ENCODE measurements around the gene ABCB10.
"Not testable (repeated sequence)": the region's sequence is repeated elsewhere in the genome, so short reads cannot be mapped to it uniquely, and the experiment has no call there.

ABCB10 gene

GRCh38 chr1:229570891-229571516 is 12.5 kb upstream of the ABCB10 start:
- H3K4me3 ChIP-seq (ENCODE audit: low read depth, low read length), result no peak overlapping the region
- TF ChIP-seq, protein P1, sequence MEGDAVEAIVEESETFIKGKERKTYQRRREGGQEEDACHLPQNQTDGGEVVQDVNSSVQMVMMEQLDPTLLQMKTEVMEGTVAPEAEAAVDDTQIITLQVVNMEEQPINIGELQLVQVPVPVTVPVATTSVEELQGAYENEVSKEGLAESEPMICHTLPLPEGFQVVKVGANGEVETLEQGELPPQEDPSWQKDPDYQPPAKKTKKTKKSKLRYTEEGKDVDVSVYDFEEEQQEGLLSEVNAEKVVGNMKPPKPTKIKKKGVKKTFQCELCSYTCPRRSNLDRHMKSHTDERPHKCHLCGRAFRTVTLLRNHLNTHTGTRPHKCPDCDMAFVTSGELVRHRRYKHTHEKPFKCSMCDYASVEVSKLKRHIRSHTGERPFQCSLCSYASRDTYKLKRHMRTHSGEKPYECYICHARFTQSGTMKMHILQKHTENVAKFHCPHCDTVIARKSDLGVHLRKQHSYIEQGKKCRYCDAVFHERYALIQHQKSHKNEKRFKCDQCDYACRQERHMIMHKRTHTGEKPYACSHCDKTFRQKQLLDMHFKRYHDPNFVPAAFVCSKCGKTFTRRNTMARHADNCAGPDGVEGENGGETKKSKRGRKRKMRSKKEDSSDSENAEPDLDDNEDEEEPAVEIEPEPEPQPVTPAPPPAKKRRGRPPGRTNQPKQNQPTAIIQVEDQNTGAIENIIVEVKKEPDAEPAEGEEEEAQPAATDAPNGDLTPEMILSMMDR (IDR thresholded peaks at IDR 0.05; ENCODE audit: borderline replicate concordance, insufficient read depth, low read depth, low read length), result no peak

DNA sequence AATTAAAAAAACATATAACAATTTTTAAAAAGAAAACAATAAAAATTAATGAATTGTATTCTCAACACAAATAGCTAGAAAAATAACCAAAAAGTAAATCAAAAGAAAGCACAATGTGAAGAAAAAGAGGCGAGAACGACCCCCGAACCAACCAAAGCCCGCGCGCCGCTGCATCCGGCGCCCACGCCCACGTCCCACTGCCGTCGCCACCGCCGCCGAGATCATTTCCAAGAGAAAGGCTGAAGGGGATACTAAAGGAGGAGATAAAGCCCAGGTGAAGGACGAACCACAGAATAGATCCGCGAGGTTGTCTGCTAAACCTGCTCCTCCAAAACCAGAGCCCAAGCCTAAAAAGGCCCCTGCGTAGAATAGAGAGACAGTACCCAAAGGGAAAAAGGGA is 11.8 kb upstream of the ABCB10 start:
- H3K4me3 ChIP-seq (ENCODE audit: low read depth, low read length), result no peak overlapping the region
- TF ChIP-seq, protein P1 (IDR thresholded peaks at IDR 0.05; ENCODE audit: borderline replicate concordance, insufficient read depth, low read depth, low read length), result no peak

DNA sequence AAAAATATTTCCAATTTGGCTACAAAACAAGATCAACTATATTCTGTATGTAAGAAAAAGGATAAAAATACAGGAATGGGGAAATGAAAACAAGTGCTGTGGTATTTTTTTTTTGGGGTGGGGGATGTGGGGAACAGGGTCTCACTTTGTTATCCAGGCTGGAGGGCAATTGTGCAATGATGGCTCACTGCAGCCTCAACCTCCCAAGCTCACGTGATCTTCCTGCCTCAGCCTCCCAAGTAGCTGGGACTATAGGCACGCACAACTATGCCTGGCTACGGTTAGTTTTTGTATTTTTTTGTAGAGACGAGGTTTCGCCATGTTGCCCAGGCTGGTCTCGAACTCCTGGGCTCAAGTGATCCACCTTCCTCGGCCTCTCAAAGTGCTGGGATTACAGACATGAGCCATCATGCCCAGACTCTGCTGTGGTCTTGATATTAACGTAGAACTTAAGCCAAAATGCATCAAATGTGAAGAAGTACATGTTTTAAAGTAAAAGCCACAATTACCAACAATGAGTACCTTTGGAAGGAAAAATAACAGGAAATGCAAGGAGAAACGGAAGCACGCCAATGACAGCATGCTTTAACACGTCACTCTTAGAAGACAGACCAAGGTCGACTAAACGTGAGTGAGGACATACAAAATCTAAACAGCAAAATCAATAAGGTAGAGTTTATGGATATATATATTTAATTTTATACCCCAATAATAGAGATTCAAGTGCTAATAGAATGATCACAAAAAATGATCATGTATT is 8.8 kb upstream of the ABCB10 start:
- no peak overlapping the region for H3K4me3 ChIP-seq (ENCODE audit: low read depth, low read length)

DNA sequence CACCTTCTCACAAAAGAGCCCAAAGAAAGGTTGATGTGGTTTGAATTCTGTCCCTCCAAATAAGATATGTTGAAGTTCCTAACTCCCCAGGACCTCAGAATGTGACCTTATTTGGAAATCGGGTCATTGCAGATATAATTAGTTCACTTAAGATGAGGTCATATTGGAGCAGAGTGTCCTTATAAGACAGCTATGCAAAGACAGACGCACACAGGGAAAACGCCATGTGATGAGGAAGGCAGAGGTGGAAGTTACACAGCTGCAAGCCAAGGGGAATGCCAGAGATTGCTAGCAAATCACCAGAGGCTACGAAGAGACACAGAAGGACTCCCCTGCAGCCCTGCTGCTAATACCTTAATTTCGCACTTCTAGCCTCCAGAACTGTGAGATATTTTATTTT is 5.2 kb upstream of the ABCB10 start:
- TF ChIP-seq, protein P1 (IDR thresholded peaks at IDR 0.05; ENCODE audit: borderline replicate concordance, insufficient read depth, low read depth, low read length), result no peak
- H3K4me3 ChIP-seq (ENCODE audit: low read depth, low read length), result no peak overlapping the region

More for the DNA sequence above, 8.8 kb upstream of the ABCB10 start:
- TF ChIP-seq, protein P1 (IDR thresholded peaks at IDR 0.05; ENCODE audit: borderline replicate concordance, insufficient read depth, low read depth, low read length), result no peak

DNA sequence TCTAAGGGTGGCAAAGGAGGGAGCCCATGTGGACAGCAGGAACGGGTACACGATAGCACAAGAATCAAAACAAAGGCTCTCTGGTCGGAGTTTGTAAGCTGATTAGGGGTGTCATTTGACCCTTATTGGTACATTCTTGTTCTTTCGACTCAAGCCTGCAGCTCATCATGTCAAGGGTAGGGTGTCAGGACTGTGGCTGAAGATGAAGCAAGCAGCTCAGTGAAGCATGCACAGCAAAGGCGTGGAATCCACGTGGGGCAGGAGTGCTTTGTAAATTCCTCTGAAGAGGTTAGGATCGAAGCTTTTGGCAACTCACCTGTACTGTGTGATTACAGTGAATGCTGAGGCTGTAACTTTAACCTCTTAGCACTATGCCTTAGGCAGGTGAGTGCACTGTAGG is 4.7 kb upstream of the ABCB10 start:
- TF ChIP-seq, protein P1 (IDR thresholded peaks at IDR 0.05; ENCODE audit: borderline replicate concordance, insufficient read depth, low read depth, low read length), result no peak
- H3K4me3 ChIP-seq (ENCODE audit: low read depth, low read length), result no peak overlapping the region

- TF ChIP-seq, protein P1 (IDR thresholded peaks at IDR 0.05; ENCODE audit: borderline replicate concordance, insufficient read depth, low read depth, low read length), result no peak
- H3K4me3 ChIP-seq (ENCODE audit: low read depth, low read length), result no peak overlapping the region
These were observed 4.2 kb upstream of the ABCB10 start for GRCh38 chr1:229562686-229563085.

DNA sequence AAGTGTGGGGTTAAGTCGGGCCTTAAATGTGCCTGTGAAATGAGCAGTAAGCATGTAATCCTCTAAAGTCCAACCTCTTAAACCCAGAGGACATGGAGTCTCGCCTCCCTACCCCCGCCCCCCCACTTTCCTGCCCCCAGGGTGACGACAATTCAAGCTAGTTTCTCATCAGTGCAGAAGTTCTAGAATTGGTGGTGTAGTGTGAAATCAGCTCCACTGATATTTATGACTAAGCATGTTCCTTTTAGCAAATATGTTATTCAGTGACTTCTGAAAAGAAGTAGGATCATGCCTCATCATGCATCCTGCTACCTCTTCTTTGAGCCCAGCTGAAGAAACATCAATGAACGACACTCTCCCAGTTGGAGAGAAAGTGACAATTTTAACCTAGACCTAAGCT is 2.6 kb upstream of the ABCB10 start:
- no peak overlapping the region for H3K4me3 ChIP-seq (ENCODE audit: low read depth, low read length)
- TF ChIP-seq, protein P1 (IDR thresholded peaks at IDR 0.05; ENCODE audit: borderline replicate concordance, insufficient read depth, low read depth, low read length), result no peak

DNA sequence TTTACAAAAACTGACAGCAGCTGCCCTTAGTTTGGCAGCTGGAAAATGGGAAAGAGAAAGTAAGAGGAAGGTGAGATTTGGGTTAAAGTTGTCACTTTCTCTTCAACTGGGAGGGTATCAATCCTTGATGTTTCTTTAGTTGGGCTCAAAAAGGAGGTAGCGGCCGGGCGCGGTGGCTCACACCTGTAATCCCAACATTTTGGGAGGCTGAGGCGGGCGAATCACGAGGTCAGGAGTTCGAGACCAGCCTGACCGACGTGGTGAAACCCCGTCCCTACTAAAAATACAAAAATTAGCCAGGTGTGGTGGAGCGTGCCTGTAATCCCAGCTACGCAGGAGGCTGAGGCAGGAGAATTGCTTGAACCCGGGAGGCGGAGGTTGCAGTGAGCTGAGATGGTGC is 1.6 kb upstream of the ABCB10 start:
- H3K4me3 ChIP-seq (ENCODE audit: low read depth, low read length), result not testable (repeated sequence)

DNA sequence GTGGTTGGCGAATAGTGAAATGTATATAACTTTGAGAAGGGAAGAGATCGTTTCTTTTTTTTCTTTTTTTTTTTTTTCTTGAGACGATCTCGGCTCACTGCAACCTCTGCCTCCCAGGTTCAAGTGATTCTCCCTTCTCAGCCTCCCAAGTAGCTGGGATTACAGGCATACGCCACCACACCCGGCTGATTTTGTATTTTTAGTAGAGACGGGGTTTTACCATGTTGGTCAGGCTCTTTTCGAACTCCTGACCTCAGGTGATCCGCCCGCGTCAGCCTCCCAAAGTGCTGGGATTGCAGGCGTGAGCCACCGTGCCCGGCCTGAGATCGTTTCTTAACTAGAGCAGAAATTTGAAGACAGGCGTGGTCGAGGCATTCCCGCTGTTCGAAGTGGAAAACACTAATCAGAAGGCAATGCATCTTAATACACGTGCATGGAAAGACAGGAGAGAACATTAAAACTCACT is 862 bp upstream of the ABCB10 start:
- H3K4me3 ChIP-seq (ENCODE audit: low read depth, low read length), result peak overlapping the region; percentile 76
